GM12873 (cell line): ENCODE data around the gene GPR3.

Experiments
- CTCF ChIP-seq: IDR thresholded peaks from 2 replicates; pipeline ENCODE4 v1.5.1; 2012; ENCODE audit warnings: low read depth, mild to moderate bottlenecking, moderate library complexity, low read length, control low read depth; ENCODE audit not compliant: insufficient read depth; ENCODE audit errors: missing control alignments

GPR3 gene

GRCh38 chr1:27400963-27401341, 8.5 kb downstream of the GPR3 start:
- TF ChIP-seq CTCF, result no peak

GRCh38 chr1:27402349-27402754, 9.9 kb downstream of the GPR3 start:
- TF ChIP-seq CTCF, result peak; percentile 51

- TF ChIP-seq CTCF, result peak; percentile 58
Observed at GRCh38 chr1:27403065-27403726, 10.8 kb downstream of the GPR3 start.

- TF ChIP-seq CTCF, result no peak
Observed at GRCh38 chr1:27403931-27404330, 11.5 kb downstream of the GPR3 start.

GRCh38 chr1:27405074-27405473, 12.7 kb downstream of the GPR3 start:
- no peak for TF ChIP-seq CTCF

GRCh38 chr1:27406362-27406680, 13.9 kb downstream of the GPR3 start:
- no peak for TF ChIP-seq CTCF

GRCh38 chr1:27408151-27408550, 15.7 kb downstream of the GPR3 start:
- no peak for TF ChIP-seq CTCF

GRCh38 chr1:27409669-27410068, 17.2 kb downstream of the GPR3 start:
- no peak for TF ChIP-seq CTCF
